GM21515 (cell line): Measurements from ENCODE around the gene SHB.

Experiments used
- ATAC-seq: cut with Tn5 transposase; IDR thresholded peaks from one replicate; pipeline ENCODE4 v1.9.1; 2021; ENCODE audit not compliant: unreplicated experiment

SHB gene

DNA sequence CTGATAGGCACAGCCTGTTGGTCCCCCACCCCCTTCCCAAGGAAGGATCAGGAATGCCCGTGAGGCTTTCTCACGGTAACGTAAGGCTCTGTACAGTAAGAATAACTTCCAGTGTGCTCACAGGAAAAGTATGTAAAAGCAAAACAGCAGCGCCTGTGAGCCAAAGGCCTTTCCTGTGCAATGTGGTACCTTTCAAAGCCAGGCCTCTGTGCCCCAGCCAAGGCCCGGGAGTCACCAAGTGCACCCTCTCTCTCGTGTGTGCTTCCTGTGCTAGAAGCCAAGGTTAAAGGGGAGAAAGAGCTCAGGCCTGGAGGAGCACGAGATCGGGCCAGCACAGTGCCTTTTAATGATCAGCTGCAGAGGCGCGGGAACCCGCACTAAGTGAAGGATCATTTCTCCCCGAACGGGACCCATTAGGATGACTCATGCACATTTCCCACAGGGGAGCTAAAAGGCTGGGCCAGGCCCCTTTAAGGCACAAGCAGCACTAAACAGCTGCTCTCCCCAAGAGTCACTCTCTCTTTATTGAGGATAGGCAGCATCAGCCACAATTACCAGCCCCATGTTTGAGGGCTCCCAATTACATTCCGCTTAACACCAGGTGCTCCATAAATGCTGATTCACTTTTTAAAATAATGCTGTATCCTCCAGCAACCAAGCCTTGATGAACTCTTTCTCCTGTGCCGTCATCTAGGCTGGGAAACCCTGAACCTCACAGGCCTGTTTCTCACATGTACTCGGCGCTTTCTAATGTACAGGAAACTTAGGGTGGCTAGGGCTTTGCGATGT is 42.8 kb downstream of the SHB start:
- ATAC-seq: no peak

GRCh38 chr9:38025166-38025565 is 43.9 kb downstream of the SHB start:
- ATAC-seq: no peak

GRCh38 chr9:38024036-38024681 is 44.9 kb downstream of the SHB start:
- ATAC-seq: no peak

- no peak for ATAC-seq
Measured at GRCh38 chr9:38023661-38024035, 45.4 kb downstream of the SHB start.

- ATAC-seq: no peak
Measured at GRCh38 chr9:38022995-38023394, 46.0 kb downstream of the SHB start.

GRCh38 chr9:38022203-38022895 is 46.7 kb downstream of the SHB start:
- no peak for ATAC-seq

DNA sequence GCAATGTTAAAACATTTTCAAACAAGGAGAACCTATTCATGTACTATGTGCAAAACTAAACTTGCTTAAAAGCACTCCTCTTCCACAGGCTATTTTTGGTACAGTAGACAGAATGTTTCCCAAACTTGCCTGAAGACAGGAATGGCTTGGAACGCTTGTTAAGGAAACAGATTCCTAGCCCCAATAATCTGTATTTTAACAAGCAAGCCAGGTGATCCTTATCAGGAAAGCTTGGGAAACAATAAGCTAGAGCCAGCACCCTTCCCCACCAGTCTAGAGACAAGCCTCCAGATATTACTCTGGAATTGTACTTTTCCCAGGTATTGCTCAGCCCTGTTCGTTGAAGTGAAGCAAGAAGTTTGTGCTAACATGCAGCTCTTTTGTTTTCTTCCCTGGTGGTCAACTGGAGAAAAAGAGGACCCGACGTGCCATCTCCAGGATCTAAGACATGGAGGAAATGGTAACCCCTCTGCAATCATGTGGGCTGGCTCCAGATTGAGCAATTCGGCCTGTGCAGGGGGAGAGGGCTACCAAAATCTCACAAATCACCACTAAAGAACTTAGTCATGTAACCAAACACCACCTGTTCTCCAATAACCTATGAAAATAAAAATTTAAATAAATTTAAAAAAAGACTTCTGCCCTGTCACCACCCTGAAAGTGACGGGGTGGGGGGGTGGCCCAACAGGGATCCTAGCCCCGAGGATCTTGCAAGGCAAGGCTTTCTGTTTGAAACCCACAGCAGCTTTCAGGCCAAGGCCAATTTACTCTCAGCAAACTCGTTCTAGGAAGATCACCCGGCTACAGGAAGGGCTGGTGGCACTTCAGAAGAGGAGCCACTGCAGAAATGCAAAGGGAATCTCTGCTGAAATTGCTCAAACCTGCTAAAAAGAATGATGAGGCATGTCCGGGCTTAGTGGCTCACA is 48.6 kb downstream of the SHB start:
- ATAC-seq: no peak

GRCh38 chr9:38019731-38020130 is 49.3 kb downstream of the SHB start:
- no peak for ATAC-seq

DNA sequence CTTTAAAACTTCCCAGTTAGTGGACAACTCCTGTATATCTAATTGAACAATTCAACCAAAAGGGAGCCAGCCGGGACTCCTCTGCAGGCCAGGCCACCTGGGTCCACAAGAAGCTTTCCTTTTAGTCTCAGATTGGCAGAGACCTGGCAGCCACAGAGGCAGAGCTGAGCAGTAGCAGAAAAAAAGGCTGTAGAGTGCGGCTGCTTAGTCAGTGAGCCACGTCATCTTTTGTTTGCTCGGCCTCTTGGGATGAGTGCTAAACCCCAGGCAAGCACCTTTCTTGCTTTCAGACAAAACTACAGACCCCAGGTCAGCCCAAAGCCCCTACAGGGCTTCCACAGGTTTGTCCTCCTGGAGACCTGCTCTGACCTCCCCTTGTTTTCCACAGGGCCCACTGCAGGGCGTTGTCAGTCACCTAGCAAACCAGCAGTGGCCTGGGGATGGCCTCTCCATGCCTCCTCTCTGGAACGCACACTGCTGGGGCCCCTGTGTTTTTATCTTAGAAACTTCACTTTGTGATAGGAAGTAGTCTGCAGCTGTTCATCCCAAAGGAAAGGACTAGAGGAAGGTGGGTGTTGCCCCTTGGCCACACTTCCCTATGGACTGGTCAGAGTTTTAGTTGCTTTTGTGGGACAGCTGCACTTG is 49.9 kb downstream of the SHB start:
- no peak for ATAC-seq

- ATAC-seq: no peak
Measured at GRCh38 chr9:38018241-38018957, 50.6 kb downstream of the SHB start.

DNA sequence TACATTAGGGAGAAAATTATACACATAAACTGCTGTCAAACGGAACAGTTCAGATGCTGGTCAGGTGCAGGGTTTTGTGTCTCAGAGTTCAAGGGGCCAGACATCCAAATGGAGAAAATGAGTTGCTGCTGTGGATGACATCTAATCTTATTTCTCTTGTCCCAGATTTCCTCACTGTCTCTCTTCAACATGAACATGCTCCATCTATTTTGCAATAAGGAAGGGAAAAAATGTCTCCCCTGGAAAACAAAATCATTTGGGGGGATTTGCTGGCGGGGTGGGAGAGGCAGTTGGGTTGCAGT is 51.2 kb downstream of the SHB start:
- ATAC-seq: no peak

- ATAC-seq: no peak
Measured at GRCh38 chr9:38017149-38017884, 51.7 kb downstream of the SHB start.

DNA sequence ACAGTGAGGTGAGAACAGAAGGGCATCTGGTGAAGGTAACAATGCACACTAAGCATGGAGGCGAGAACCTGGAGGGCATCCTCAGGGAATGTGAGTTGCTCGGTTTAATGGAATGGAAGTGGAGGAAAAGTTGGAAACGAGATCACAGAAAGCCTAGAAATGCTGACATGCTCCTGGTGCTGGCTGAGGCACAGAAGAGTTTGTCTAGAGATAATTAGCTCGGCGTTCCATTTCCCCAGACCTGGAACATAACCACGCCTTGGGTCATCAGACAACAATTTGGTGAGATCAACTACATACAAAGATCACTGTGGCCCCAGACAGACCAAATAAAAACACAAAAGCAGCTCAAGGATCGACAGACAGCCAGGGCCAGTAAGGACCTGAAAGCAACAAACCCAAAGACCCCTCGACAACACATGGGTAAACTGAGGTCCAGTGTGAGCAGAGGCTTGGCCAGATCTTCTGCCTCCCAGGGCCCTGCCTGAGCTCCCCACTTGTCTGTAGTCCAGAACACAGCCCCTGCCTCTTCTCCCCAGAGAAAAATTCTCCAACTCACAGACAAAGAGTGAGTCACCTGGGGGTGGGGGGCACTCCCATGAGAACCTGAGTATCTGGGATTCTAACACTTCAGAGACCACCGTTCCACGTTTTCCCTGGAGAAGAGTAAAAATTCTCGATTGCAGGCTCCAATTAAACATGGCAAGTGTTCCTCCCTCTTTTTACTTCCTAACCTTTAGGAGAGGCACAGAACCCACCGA is 52.5 kb downstream of the SHB start:
- no peak for ATAC-seq

DNA sequence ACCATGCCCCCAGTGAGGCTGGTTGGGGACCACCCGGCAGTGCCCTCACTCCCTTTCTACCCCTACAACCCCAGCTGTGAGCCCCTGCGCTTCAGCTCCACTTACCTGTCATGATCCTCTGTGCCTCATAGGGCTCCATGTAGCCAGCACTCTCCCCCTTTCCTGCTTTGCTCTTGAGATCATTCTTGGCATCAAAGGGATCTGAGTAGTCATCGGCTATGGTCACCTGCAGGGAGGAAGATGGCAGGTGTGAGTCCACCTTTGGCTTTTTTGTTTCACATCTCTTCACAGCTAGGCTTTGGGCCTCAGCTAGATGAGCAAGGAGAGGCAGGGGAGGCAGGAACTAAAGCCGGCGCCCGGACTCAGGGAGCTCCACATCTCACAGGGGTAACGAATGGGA is 53.1 kb downstream of the SHB start:
- no peak for ATAC-seq

- ATAC-seq: no peak
Measured at GRCh38 chr9:38015266-38015665, 53.8 kb downstream of the SHB start.

GRCh38 chr9:38012767-38013450 is 56.1 kb downstream of the SHB start:
- ATAC-seq: no peak

DNA sequence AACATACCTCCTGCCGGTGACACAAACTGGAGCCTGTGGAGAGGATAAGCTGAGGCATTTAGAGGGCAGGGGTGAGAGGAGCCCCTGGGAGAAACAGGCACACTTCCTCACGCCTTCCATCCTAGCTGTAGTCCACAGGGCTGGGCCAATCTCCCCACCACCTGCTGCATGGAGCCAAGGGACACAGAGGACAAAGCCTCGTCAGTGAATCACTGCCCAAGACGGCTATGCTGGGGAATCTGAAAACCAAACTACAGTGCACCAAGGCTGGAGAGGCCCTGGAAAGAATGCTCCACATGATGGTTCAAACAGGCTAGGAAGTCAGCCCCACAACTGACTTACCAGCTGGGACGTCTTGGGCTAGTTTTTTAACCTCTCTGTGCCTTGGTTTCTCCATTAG is 57.0 kb downstream of the SHB start:
- ATAC-seq: no peak
